DMS 273 treated with DMSO at 0.1 percent for 48 hours (cell line): ENCODE data around the gene WDR5.

Source experiments
- DNase-seq: peaks from one replicate; lab custom pipeline; 2025; lab: John Stamatoyannopoulos, UW

Gene WDR5

DNA sequence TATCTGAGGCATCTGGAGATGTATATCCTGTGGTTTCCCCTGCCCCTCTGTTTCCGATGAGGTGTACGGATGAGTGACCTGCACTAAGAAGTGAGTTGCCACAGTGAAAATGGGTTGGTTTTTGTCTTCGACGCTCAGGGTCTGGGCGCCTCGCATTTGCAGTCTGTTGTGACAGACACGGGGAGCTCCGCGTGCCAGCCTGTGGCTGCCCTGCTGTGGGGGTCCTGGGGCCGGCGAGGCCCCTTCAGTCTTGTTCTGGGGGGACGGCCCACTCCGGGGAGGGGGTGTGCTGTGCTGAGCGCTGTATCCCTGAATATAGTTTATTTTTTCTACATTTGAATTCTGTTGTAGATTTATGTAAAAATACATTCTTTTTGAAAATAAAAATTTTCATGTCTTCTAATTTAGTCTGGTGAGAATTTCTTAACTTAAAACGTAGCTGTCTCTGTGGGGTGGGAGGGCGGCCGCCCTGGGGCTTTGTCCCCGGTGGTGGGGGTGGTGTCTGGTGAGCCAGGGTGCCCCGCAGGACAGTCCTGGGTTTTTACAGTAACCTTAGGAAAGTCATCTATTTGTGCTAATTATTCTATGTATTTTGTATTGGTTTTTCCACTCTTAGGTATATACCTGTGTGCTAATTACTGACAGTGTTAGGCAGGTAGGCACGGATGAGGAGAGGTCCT, 23.8 kb downstream of the WDR5 start:
- no peak for DNase-seq

DNA sequence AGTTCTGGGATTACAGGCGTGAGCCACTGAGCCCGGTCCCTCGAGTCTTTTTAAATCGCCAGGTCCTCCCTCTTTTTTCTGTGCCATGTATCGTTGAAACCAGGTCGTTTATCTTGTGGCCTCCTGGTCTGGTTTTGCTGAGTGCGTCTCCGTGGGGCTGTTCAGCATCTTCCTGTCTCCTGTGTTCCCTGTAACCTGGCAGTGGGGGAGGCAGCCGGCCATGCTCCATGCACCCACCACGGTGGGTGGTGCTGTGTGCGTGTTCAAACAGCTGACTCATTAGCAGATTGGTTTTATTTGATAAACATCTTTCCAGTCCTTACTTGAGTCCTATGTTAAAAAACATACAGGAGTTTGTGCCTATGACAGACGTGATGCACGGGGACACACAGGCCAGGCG, 25.8 kb downstream of the WDR5 start:
- DNase-seq, result no peak

DNA sequence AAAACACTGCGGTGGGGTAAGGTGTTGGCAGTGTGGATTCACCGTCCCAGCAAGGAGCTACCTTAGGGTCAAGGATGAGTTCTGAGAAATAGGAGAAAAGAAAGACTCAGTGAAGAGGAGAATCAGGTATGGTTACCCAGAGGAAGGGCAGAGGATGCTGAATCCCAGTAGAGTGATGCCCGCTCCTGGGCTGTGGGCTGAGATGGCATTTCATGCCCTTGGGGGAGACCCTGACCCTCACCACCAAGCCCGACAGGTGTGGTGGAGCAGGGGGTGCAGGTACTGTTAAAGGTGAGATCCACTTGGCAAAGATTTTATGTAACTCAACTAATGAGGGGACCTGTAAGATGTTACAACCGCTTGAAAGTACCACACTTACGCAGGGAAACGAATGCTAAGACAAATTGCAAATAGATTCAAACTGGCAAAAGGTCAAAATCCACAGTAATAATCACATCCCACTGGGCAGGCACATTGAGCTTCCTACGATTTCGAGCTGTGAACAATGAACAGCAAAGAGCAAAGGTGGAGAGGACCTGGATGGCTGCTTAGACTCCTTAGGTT, 26.4 kb downstream of the WDR5 start:
- DNase-seq, result no peak

DNA sequence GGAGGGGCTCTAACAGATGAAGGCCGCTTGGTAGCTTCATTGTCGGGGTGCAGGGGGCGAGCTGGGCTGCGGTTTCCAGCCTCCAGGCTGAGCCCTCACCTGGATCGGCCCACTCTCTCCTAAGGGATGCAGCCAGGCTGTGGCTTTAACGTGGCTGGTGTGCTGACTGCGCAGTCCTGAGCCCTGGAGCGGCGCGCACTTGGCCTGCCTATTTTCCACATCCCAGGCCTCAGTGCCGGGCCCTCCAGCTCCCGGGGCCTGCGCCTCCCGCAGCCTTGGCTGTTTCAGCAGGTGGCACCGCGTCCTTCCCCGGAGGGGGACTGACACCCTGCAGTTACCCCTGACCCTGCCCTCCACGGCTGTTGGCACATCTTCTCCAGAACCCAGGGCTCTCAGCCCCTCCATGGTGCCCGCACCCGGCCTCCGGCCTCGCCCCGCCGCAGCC, 27.1 kb downstream of the WDR5 start:
- no peak for DNase-seq

DNA sequence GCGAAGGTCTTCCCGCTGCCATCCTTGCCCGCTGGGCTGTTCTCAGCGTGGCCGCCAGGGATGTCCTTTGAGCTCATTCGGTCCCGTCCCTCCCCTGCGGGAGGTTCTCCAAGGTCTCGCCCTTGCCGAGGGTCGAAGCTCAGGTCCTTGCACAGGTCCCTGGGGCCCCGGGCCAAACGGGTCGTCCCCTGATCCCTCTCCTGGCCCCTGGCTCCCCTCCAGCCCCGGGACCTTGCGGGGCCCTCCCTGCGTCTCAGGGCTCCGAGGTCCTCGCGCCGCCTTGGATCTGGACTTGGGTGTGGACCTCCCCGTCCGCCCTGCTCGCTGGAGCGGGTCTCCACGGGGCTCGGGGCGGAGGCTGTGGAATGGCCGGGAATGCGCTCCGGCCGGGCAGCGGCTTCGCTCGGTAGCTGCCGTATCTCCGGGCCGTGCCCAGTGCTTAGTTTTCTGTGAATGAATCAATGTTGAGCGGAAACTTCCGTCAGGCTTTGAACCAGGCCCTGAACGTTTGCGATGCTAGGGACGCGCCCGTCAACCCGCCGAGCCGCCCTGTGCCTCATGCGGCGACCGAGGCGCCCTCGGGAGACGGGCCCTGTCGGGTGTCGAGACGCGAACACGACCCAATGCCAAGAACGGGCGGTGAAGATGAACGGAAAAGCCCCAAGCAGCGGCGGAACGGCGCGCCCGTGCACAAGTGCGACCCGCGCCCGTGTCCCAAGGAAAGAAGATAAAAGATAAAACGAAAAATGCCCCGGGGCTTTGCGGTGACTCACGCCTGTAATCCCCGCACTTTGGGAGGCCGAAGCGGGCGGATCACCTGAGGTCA, 27.7 kb downstream of the WDR5 start:
- no peak for DNase-seq

DNA sequence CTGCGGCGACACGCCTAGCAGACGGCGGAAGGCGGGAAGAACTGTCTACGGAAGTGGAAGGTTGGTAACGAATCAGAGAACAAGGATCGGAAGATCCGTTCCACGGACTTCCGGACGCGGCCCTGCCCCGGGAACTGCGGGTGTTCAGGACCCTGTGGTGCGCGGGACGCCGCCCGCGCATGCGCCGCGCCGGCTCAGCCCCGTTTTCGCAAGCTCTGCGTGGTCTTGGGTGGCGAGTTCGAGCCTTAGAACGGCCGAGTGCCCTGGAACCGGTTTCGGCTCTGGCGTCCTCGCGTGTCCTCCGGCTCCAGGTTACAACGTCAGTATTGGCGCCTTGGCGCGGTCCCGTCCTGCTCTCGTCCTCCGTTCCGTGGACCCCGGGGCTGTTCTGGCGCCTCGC, 29.0 kb downstream of the WDR5 start:
- no peak for DNase-seq

DNA sequence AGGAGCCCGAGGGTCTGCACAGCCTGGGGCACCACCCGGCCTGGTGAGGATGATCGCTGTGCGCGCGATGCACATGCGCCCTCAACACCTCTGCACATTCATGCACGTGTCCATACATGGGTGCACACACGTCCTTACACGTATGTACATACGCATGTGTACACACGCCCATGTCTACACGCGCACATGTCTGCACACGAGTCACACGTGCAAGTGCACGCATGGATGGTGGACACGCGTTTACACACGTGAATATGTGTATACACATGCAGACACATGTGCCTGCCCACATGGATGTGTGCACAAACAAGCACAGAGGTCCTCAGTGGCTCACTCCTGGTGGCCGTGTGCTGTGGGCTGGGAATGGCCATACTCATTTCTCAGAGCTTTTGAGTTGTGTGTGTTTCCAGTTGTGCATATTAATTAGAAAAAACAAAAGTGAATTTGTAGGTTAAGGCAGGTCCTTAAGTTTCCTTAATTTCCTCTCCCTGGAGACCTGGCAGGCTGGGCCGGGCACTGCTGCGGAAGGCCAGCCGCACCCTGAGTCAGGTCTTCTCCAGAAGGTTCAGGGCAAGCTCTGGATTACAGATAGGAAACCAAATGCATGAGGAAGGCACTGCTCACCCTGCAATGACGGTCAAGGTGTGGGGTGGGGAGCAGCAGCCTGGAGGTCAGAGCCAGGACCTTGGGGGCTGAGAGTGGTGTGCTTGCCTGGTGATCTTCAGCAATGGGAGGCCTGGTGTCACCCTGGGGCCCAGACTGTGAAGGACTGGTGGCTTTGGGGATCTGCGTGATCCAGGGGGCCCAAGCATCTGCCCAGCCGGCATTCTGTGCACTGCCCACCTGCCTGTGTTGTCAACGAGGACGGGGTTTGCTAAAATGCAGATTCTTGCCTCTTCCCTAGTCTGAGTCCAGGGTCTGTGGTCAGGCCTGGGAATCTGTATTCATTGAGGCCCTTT, 29.8 kb downstream of the WDR5 start:
- no peak for DNase-seq

DNA sequence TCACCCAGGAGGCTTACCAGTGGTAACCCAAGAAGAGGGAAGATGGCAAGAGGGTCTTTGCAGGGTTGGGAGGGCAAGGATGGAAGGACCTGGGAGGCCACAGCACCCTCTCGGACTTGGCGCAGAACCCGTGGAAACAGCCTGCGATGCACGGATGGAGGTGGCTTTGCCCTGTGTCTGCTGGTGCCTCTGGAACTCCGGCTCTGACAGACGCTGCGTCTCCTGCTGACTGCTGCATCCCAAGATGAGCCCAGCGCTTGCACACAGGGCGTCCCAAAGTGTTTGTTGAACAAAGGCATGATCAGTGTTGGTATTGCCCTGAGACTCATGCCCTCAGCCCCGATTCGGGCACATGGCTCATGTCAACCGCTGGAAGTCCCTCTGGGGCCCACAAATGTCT, 30.5 kb downstream of the WDR5 start:
- DNase-seq, result no peak

DNA sequence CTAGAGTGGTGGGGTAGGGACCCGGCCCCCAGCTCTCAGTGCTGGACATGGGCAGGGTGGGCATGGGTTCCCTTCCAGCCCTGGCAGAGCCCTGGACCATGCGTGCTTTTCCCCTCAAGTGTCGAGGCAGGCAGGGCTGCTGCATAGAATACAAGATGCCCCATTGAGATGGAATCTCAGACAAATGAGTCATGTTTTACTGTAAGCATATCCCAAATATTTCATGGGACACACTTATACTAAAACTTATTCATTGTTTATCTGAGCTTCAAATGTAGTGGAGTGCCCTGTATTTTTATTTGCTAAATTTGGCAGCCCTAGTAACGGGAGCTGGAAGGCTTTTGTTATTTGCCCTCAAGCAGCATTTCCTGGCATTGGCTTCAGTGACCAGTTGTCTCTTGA, 31.6 kb downstream of the WDR5 start:
- DNase-seq, result no peak

DNA sequence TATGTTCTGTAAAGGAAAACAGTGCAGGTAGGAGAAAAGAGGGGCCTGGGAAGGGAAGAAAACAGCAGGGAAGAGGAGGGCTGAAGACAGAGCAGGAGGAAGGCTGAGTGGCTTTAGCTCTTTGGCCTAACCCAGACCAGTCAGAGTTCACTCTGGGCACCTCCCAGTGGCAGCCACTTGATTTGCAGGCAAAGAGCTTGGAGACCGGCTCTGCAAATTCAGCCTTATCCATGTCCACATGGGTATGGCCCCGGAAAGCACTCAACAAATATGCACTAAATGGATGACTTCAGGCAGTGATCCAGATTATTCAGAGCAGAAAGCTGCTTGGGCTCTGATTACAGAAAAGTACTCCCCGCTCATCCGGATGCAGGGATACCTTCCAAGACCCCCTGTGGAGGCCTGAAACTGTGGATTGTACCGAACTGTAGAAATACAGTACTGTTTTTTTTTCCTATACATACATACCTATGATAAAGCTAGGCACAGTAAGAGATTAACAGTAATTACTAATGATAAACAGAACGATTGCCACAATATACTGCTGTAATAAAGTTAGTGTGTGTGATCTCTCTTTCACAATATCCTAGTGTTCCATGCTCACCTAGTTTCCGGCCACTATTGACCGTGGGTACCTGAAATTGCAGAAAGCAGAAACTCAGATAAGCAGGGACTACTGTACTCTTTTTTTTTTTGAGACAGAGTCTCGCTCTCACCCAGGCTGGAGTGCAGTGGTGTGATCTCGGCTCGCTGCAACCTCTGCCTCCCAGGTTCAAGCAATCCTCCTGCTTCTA, 33.1 kb downstream of the WDR5 start:
- DNase-seq, result no peak

DNA sequence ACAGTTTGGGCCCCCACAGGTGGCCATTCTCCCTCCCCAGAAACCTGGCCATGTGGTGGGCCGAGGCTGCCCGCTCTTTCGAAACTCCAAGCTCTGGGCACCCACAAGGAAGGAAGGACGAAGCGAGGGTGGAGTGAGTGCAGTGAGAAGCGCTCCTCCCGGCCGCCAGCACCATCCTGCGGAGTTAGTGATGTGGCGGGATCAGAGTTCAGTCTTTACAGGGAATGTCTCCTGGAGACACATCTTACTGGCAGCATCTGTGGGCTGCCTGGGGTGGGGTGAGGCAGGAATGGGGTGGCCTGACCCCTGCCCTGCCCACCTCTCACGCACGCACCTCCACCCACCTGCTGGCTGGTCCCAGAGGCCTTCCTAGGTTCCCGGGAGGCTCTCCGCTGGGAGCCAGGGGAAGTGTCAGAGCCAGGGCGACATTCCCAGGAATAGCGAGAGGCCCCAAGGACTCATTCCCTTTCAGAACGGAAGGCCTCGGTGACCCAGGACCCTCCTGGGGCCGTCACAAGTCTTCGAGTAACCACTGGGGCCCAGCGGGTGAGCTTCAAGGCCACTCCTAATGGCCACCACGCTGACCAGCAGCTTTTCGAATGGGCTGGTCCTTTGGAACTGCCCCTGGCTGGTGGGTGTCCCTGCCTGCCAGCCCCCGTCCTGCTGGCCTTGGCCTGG, 34.0 kb downstream of the WDR5 start:
- no peak for DNase-seq

DNA sequence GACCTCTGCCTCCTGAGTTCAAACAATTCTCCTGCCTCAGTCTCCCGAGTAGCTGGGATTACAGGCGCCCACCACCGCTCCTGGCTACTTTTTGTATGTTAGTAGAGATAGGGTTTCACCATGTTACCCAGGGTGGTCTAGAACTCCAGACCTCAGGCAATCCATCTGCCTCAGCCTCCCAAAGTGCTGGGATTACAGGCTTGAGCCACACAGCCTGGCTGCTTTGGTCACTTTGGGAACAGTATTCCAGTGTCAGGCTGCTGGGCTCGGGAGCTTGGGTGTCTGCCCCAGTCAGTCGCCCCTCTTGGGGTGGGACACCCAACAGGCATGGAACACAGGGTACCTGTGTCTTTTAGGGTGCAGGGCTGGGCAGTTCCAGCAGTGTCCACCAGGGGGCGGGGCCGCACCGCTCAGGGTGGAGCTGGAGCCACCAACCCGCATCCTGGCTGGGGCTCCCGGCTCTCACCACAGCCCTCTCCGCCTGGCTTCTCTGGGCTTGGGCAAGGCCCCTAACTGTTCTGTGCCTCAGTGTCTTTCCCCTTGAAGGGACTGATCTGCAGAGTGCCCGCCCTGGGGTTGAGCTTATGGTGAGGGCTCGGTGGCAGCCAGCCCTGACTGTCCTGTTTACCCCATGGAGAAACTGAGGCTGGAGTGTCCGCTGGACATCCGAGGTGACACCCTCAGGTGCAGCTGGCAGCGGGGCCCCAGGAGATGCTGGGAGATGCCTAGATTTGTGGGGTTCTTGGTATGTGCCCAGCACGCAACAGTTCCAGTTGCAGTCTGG, 34.8 kb downstream of the WDR5 start:
- no peak for DNase-seq

DNA sequence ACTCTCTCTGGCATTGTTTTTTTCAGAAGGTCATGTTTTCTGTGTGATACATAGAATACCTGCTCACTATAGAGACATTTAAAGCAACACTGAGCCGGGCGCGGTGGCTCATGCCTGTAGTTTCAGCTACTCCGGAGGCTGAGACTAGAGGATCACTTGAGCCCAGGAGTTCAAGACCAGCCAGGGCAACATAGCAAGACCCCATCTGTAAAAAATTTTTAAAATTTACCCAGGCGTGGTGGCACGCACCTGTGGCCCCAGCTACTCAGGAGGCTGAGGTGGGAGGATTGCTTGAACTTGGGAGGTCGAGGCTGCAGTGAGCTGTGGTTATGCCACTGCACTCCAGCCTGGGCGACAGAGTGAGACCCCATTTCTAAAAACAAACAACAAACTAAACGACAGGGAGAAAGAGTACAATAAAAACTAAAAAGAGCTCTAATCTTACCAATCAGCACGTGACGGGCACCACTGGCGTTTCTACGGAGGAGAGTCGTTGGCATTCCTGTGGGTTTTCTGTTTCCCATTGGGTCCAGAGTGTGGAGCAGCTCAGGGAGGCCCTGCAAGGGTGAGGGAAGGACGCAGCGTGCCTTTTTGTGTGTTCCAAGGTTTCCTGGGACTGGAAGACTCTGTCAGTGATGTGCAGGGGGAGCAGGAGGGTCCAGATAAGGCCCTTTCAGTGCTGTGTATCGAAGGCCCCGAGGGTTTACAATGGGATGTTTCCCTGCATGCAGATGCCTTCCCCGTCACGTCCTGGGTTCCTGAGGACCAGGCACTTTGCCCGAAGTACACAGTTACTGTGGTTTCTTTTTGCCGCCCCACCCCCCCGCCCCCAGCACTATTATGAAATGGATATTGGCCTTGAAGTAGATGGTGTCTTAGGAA, 35.7 kb downstream of the WDR5 start:
- DNase-seq, result no peak

DNA sequence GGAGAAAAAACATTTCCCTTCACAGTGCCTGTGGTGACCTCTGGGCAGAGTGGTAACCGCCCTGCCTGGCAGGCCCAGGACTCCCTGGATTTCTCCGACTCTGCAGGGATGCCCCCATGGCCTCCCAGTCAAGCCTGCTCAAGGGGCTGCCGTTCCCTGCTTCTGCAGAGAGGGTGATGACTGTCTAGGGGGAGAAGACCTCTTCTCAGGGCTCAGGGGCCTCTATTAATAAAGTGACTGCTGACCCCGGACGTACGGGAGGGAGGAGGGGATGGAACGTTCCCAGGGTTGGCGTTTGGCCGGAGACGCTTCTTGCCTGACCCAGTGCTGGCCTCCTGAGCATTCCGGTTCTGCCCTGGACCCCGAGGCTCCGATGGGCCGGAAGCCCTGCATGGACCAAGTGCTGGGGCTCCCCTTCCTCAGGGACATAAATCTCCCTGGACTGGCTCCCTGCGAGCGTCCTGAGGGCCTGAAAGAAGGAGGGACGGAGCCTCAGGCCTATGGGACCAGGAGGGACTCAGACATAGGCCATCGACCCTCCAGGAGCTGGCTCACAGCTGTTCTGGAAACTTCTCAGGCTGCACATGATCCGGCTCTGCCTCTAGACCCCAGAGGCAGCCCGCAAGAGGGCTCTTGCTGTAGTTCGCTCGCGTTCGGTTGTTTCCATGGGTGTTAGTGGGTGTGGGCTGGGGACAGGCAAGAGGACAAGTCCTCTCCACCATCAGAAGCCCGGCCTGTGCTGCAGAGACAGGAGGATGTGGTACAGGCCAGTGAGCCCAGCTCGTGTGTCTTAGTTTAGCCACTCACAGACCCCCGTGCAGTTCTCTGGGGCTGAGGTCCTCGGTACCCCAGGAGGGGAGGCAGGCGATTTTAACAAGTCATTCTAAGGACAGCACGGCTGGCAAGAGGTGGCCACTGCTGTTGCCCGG, 36.6 kb downstream of the WDR5 start:
- DNase-seq, result no peak

DNA sequence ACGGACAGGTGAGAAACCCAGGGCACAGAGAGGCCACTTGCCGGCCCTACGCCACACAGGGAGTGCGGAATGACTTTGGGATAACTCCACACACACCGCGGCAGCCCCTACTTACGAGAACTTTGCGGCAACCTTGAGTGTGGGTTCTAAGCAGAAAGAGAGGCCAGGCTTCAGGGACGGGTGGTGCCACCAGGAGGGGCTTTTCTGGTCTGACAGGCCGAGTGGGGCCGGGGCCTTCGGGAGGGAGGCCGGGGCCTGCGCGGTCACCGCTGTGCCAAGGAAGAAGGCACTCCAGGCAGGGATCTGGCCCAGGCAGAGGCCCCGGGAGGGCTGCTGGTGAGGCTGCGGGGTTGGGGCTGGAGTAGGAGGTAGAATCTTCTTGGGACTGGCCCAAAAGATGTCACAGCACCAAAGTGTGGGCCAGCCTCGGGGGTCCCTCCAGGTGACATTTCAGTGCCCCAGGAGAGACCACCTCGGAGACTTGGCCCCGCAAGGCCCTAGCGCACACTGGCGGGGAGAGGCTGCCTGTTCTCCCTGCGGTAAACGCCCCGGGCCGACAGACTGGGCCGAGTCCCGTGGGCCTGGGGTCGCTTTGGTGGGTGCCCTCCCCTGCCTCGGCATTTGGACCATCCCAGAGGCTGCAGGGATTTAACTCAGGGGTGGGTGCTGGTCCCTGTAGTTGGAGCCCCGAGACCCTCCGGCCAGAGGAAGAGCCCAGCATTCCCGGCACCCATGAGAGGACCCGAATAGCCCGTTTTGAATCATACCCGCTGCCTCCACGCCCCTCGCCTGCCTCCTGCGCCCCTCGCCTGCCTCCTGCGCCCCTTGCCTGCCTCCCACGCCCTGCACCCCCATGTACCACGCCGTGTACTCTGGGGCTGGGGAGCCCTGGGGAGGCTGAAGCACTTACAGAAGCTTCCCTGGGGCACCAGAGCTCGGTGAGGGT, 37.5 kb downstream of the WDR5 start:
- no peak for DNase-seq

DNA sequence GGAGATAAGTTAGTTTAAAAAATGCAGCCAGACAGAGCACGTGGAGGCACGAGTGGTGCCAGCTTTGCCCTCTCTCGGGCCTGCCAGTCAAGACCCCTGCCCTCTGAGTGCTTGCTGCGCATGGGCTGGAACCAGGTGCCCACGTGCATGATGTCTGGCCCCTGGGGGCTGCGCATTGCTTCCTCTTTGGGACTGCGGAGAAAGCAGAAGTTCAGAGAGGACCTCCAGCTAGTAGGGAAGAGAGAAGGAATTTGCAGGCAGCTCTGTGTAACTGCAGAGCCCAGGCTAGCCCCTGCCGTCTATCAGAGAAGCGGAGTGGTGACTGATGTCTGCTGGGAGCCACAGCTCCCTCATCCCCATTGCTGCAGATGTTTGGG, 38.2 kb downstream of the WDR5 start:
- no peak for DNase-seq
